Fibroblast of lung (primary cell): ENCODE data around the gene SET.

Experiments used
- CTCF ChIP-seq, 2 donors: IDR thresholded peaks in 1 of 2; conservative IDR thresholded peaks in 1 of 2; 1 replicate in 1 of 2; 2 replicates in 1 of 2; pipeline ENCODE4 v1.5.1; 2011 to 2012; ENCODE audit warnings: low read length in 2 of 2, control low read depth in 1 of 2, inconsistent platforms in 1 of 2, low read depth in 1 of 2, mild to moderate bottlenecking in 1 of 2
- EZH2 ChIP-seq: IDR thresholded peaks from 2 replicates; pipeline ENCODE4 v1.5.1; 2012; ENCODE audit warnings: low read length, control low read depth, mild to moderate bottlenecking; ENCODE audit errors: missing control alignments

- no peak for TF ChIP-seq CTCF (conservative IDR thresholded peaks at IDR 0.05 in 1 of 2, IDR thresholded peaks at IDR 0.05 in 1 of 2; ENCODE audit: low read depth in 1 of 2, low read length in 2 of 2)
- TF ChIP-seq EZH2 = no peak
Measured at GRCh38 chr9:128712451-128713410, 23.7 kb downstream of the SET start.
